Endothelial cell of umbilical vein (primary cell): ENCODE data around the gene DMRTC2. TPM values are rescaled to one million over a fixed set of nuclear protein-coding genes. Genes with fewer than 3 reads are reported as not detected.

Experiments used
- BruUV-seq: library from RNA; stranded (reverse); fragments of 400-500 nt; replicated peaks from 2 replicates; lab custom pipeline; 2021; lab: Mats Ljungman, UMichigan
- CTCF ChIA-PET: fragments of 300-600, 350-600 bp; sonication (Branson Sonifier 250); formaldehyde crosslinking; loops from one replicate; lab custom pipeline; 2021; ENCODE audit warnings: antibody characterized with exemption, inconsistent platforms; lab: Charles Lee
- POLR2A ChIA-PET: fragments of 300-600, 350-600 bp; sonication (Branson Sonifier 250); formaldehyde crosslinking; loops from one replicate; lab custom pipeline; 2021; ENCODE audit warnings: antibody characterized with exemption, inconsistent platforms; lab: Charles Lee
- DNase-seq: peaks from one replicate; pipeline ENCODE4 v3.0.0-alpha.2; 2011; ENCODE audit warnings: low read depth, low spot score
- FAIRE-seq: peaks from 2 replicates; lab custom pipeline; 2011; peaks lifted over from hg19 to GRCh38; lab: Jason Lieb, UNC
- H2AFZ ChIP-seq: 2 replicates; pipeline ENCODE4 v1.6.0; 2012; ENCODE audit warnings: low read depth, low read length, control low read depth, inconsistent platforms
- H3K27ac ChIP-seq: 2 replicates; pipeline ENCODE4 v1.5.1; 2011; ENCODE audit warnings: low read depth, mild to moderate bottlenecking, control low read depth, low read length, moderate library complexity; ENCODE audit not compliant: insufficient read depth
- H3K27me3 ChIP-seq, 2 experiments: 2 replicates each; pipeline versions ENCODE4 v1.6.0 to v1.6.1; 2011; ENCODE audit warnings: low read length in 2 of 2, mixed read lengths in 1 of 2; ENCODE audit not compliant: control insufficient read depth in 2 of 2, insufficient read depth in 2 of 2
- H3K36me3 ChIP-seq, 2 experiments: 2 replicates in 1 of 2; 3 replicates in 1 of 2; pipeline ENCODE4 v1.5.1; 2011; ENCODE audit warnings: low read length in 2 of 2, mild to moderate bottlenecking in 1 of 2, moderate library complexity in 1 of 2; ENCODE audit not compliant: control insufficient read depth in 2 of 2, insufficient read depth in 2 of 2; ENCODE audit errors: extremely low read depth in 1 of 2
- H3K4me1 ChIP-seq: 3 replicates; pipeline ENCODE4 v1.5.1; 2011; ENCODE audit warnings: mild to moderate bottlenecking, low read length; ENCODE audit not compliant: control insufficient read depth, insufficient read depth; ENCODE audit errors: extremely low read depth
- H3K4me2 ChIP-seq: 2 replicates; pipeline ENCODE4 v1.6.1; 2011; ENCODE audit warnings: low read length, control low read depth, mixed read lengths; ENCODE audit not compliant: insufficient read depth
- H3K4me3 ChIP-seq, 3 experiments: fragments of 200-600 bp in 1 of 3; sonication (generic), shearing (Covaris generic) in 1 of 3; replicated peaks in 1 of 3; 2 replicates each; pipeline ENCODE4 v1.5.1; 2011 to 2016; ENCODE audit warnings: control low read depth in 3 of 3, low read length in 3 of 3, mild to moderate bottlenecking in 2 of 3, inconsistent platforms in 1 of 3, low read depth in 1 of 3, moderate library complexity in 1 of 3; ENCODE audit not compliant: insufficient read depth in 1 of 3
- H3K79me2 ChIP-seq: 2 replicates; pipeline ENCODE4 v1.6.0; 2012; ENCODE audit warnings: low read length, inconsistent platforms; ENCODE audit not compliant: control insufficient read depth, insufficient read depth
- H3K9ac ChIP-seq: replicated peaks from 2 replicates; pipeline ENCODE3; 2011; ENCODE audit warnings: low read length, control low read depth; ENCODE audit not compliant: insufficient read depth; ENCODE audit errors: extremely low read depth
- H3K9me1 ChIP-seq: replicated peaks from 3 replicates; pipeline ENCODE4 v1.6.0; 2011; ENCODE audit warnings: mild to moderate bottlenecking, low read length; ENCODE audit not compliant: control insufficient read depth, insufficient read depth; ENCODE audit errors: extremely low read depth
- H3K9me3 ChIP-seq: replicated peaks from 2 replicates; pipeline ENCODE4 v1.5.1; 2012; ENCODE audit warnings: low read length, inconsistent platforms; ENCODE audit not compliant: control insufficient read depth, insufficient read depth
- H4K20me1 ChIP-seq: replicated peaks from 2 replicates; pipeline ENCODE3; 2011; ENCODE audit warnings: mild to moderate bottlenecking, low read length; ENCODE audit not compliant: control insufficient read depth, insufficient read depth; ENCODE audit errors: extremely low read depth
- EZH2 ChIP-seq: IDR thresholded peaks from 2 replicates; pipeline ENCODE4 v1.6.1; 2012; ENCODE audit warnings: borderline replicate concordance, low read depth, mild to moderate bottlenecking, moderate library complexity, low read length, inconsistent platforms; ENCODE audit not compliant: severe bottlenecking
- GATA2 ChIP-seq: IDR thresholded peaks from 2 replicates; pipeline ENCODE4 v1.7.0; 2011; ENCODE audit warnings: low read depth, mild to moderate bottlenecking, moderate library complexity, mixed read lengths, low read length; ENCODE audit not compliant: insufficient read length, insufficient read depth
- JUN ChIP-seq: IDR thresholded peaks from 2 replicates; pipeline ENCODE4 v1.6.1; 2011; ENCODE audit warnings: borderline replicate concordance, low read depth; ENCODE audit not compliant: insufficient read length, insufficient read depth
- MYC ChIP-seq: IDR thresholded peaks from one replicate; pipeline ENCODE4 v1.6.1; 2011; ENCODE audit warnings: mild to moderate bottlenecking, low read depth, low read length
- POLR2A ChIP-seq: IDR thresholded peaks from 2 replicates; pipeline ENCODE4 v1.6.1; 2012; ENCODE audit warnings: low read depth, mild to moderate bottlenecking, control low read depth, low read length
- dilution Hi-C: fragments of 300-500 bp; cut with MboI; formaldehyde crosslinking; loops from one replicate; pipeline ENCODE4 v1.15.0; 2019; ENCODE audit warnings: low sequenced_read_pairs; ENCODE audit not compliant: extremely low pct_ligation_motif_present
- intact Hi-C: fragments of 100-400 bp; cut with micrococcal nuclease; formaldehyde crosslinking; loops from one replicate; pipeline ENCODE4 v1.10.0; 2022
- polyA plus RNA-seq, 4 experiments: library from polyadenylated mRNA; depleted of rRNA in 3 of 4; stranded (reverse) in 3 of 4; unstranded in 1 of 4; fragments of >200 nt; gene quantifications; 2 replicates each; pipeline versions ENCODE4 v1.2.1 to v1.2.3, GENCODE V29; 2011 to 2012; ENCODE audit warnings: missing spikeins in 1 of 4
- total RNA-seq: library from RNA; stranded (reverse); gene quantifications from 2 replicates; pipeline ENCODE4 v1.2.3, GENCODE V29; 2021

Gene DMRTC2
- total and polyA plus RNA-seq, 2 donors (not counting 3 experiments of a cell fraction or from before 2014, with no cell fraction given) = not detected

DNA sequence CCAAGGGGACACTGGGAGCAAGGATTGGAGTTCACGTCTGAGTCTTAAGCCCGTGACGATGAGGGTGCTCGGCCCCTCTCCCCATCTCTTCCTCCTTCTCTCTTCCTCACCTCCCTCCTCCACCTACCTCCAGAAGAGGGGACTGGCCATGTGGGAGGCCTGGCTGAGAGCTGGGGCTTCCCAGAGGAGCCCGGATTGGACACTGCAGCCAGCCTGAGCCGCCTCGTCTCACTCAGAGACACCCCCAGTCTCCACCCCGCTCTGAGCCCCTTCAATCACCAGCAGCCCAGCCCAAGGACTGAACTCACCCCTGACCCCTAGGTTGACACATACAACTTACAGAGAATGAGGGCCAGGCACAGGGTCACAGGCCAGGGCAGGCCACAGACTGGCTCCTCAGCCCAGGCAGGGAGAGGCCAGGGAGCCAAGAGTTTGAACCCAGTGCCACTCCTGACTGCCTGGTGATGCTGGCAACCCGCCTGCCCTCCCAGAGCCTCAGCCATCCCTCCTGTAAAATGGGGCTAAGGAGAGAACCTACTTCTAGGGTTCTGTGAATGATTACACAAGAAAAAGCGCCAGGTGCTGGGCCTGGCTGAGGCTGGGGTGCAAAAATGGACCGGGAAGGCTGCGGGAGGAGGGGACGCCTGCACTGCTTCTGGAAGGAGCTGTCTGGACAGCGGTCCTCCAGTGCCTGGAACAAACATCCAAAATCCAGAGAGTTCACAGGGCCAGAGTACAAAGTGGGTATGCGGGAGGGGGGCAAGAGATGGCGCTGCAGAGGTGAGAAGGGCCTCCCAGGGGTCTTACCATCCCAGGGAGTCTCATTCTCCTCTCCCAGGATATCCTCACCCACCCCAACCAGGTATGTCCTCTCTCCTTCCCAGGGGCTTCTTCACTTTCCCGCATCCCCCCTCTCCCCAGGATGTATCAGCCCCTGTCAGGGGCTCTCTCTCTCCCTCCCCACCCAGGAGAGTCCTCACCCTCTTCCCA lies 33.4 kb downstream of the DMRTC2 start:
- dilution Hi-C loops = no loop called here
- Histone ChIP-seq H3K27me3 (no peaks in the 10 kb centered on the region), H3K4me2 (no peak overlapping the region), H3K9ac (no peak overlapping the region), H3K4me3 (no peak overlapping the region), H4K20me1 (no peaks in the 10 kb centered on the region), H3K9me3 (no peaks in the 10 kb centered on the region), H3K9me1 (no peaks in the 10 kb centered on the region), H3K79me2 (no peaks in the 10 kb centered on the region), H3K4me1 (peaks cover 4% of the 10 kb centered on the region), H3K27ac (no peak overlapping the region), H2AFZ (no peak overlapping the region), H3K36me3 (no peaks in the 10 kb centered on the region)
- ChIA-PET CTCF (no interaction called here), POLR2A (no interaction called here)
- TF ChIP-seq POLR2A (no peak), GATA2 (no peak), JUN (no peak)
- no peak for DNase-seq
- FAIRE-seq = no peak
- intact Hi-C loops = no loop called here
- BruUV-seq = no TSS peak

DNA sequence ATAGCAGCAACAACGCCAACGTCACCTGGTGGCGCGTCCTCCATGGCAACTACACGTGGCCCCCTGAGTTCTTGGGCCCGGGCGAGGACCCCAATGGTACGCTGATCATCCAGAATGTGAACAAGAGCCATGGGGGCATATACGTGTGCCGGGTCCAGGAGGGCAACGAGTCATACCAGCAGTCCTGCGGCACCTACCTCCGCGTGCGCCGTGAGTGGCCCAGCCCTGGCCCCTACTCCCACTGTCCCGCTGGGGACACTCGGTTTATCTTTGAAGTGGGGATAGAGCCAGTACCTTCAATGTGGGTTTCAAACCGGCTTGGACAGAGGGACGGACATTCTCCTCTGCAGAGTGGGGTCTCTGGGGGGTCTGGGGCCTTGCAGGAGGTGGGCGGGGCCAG lies 34.2 kb downstream of the DMRTC2 start:
- H3K9me1 ChIP-seq = no peaks in the 10 kb centered on the region
- H3K79me2 ChIP-seq = no peaks in the 10 kb centered on the region
- dilution Hi-C loops (no loop called here), intact Hi-C loops (no loop called here)
- H3K4me2 ChIP-seq = no peak overlapping the region
- TF ChIP-seq JUN = no peak
- TF ChIP-seq EZH2 = no peak
- TF ChIP-seq MYC = no peak
- H3K27me3 ChIP-seq = no peaks in the 10 kb centered on the region
- ChIA-PET CTCF (no interaction called here), POLR2A (no interaction called here)
- no peak overlapping the region for H2AFZ ChIP-seq
- no peaks in the 10 kb centered on the region for H3K9me3 ChIP-seq
- H3K27ac ChIP-seq = no peak overlapping the region
- no peaks in the 10 kb centered on the region for H3K36me3 ChIP-seq
- FAIRE-seq (no peak), DNase-seq (no peak)
- BruUV-seq = no TSS peak
- H4K20me1 ChIP-seq = no peaks in the 10 kb centered on the region
- H3K4me1 ChIP-seq = peaks cover 4% of the 10 kb centered on the region
- no peak overlapping the region for H3K9ac ChIP-seq
- no peak overlapping the region for H3K4me3 ChIP-seq
